ENCODE results near the gene PTGIS.

GRCh38 chr20:49581482-49581881, 13.5 kb upstream of the PTGIS start:
- TF ChIP-seq, protein P1, sequence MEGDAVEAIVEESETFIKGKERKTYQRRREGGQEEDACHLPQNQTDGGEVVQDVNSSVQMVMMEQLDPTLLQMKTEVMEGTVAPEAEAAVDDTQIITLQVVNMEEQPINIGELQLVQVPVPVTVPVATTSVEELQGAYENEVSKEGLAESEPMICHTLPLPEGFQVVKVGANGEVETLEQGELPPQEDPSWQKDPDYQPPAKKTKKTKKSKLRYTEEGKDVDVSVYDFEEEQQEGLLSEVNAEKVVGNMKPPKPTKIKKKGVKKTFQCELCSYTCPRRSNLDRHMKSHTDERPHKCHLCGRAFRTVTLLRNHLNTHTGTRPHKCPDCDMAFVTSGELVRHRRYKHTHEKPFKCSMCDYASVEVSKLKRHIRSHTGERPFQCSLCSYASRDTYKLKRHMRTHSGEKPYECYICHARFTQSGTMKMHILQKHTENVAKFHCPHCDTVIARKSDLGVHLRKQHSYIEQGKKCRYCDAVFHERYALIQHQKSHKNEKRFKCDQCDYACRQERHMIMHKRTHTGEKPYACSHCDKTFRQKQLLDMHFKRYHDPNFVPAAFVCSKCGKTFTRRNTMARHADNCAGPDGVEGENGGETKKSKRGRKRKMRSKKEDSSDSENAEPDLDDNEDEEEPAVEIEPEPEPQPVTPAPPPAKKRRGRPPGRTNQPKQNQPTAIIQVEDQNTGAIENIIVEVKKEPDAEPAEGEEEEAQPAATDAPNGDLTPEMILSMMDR (IDR thresholded peaks at IDR 0.05): no peak
- no peak for TF ChIP-seq POLR2A (IDR thresholded peaks at IDR 0.05)

Measured in esophagus squamous epithelium (tissue), 4 donors.